ENCODE results near the gene KLHL22.
A peak's percentile ranks its signal among the peaks of the same experiment; 100 is the strongest.
"Not testable (repeated sequence)": the region's sequence is repeated elsewhere in the genome, so short reads cannot be mapped to it uniquely, and the experiment has no call there.

The KLHL22 gene

DNA sequence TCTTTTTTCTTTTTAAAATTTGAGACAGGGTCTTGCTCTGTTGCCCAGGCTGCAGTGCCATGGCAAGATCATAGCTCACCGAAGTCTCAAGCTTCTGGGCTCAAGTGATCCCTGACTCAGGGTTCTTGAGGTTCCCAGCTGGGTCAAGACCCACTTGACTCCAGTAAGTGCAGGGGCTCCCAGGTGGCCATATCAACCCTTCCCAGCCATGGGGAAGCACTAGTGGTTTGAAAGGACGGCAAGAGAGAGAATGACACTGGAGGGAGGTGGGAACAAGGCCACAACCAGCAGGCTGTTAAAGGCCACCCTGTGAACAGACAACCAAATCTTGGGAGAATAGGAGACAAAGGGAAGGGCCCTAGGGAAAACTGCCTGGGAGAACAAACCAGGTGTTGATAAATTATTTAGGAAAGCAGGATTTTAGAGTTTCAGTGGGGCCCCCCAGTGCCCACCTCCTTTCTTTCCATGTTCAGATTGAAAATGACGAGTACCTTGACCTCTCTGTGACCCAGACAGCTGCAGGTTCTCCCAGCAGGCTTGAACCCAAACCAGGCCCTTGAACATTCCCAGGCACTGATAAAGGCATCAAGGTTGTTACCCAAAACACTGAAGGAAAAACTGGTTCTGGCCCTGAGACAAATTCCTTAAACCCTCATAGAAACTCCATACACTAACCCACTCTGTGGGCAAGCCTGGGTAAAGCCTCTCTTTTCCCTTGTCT is 28.8 kb downstream of the KLHL22 start:
- DNase-seq: no peak

- DNase-seq: no peak
Measured at GRCh38 chr22:20465759-20466077, 29.9 kb downstream of the KLHL22 start.

DNA sequence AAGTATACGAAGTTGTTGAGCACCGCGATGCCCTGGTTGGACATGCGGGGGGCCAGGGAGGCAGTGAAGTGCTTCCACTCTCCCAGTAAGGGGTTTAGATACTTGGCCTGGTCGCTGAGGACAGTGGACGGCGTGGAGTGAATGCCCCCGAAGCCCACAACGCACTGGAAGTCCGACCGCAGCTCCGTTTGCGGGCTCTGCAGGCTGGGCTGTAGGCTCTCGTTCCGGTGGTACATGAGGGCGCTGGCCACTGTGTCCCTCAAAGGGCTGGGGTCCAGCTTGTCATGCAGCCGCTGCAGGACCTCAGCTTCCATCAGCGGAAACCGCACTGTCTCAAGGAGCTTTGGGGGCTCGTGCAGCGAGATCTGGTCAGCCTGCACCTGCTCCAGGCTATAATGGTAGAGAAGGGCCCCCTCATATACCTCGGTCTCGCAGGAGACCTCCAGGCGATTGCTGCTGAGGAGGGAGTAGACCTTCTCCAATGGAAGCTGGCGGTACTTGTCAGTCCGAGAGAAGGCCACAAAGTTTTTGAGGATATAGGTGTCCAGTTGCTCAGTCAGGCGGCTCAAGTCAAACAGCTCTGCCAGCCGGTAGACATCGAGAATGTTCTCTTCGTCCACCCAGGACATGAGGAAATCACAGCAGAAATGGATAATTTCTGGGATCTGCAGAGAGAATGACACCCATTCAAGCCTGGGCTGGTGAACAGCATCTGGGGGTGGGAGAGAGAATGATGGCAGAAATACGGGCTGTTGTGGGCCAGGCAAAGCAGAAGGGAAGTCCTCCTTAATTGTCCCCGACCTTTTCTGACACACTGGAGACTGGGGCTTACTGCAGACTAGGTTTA is 30.5 kb downstream of the KLHL22 start:
- DNase-seq: no peak

- peak; percentile 59 for DNase-seq
Measured at GRCh38 chr22:20464096-20464614, 31.4 kb downstream of the KLHL22 start.

DNA sequence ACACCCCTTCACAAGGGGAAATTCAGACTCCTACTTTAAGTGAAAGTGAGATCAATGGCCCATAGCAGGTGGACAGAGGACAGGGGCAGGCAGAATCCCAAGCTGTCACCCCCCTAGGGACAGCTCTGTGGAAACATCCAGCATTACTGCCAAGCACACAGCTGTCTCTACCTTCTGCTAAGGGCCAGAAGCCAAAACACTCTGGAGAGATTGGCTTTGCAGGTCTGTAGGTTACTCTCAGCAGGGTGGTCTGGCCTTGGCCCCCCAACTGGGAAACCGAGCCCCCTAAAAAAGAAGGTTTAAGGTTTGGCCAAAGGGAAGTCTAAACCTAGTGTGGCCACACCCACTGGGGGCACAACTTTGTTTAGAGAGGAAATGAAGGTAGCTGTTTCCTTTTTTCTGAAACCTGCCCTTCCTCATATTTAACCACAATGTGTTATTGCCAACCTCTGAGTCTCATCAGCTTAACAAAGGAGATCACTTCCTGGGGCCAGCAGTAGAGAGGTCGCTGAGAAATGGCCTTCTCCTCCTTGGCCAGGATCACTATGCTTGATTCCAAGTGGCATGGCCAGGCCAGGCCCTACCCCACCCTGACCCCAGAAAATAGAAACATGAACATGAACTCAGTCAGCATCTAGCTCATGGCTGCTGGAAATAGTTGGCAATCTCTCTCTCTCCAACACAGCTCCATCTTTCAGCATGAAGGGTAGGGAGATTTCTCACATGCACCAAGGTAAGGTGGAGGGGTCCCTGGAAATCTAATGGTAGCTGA is 32.1 kb downstream of the KLHL22 start:
- DNase-seq: peak; percentile 12

DNA sequence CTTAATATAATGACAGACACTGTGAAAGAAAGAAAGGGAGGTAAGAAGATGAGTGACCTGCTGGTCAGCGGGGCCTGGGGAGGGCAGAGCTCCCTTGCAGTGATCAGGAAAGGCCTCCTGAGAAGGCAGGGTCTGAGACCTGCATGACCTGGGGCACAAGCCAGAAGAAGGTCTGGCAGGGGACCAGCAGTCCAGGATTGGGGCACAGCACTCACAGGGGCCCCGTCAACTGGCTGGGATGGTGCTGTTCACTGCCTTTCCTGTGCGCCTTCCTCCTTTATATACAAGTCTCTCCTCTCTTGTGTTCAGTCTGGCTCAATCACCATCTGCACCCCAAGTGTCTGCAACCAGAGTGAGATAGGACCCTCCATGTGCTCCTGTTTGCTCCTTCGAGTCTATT is 35.7 kb downstream of the KLHL22 start:
- DNase-seq: no peak

GRCh38 chr22:20459152-20459542 is 36.4 kb downstream of the KLHL22 start:
- DNase-seq: no peak

DNA sequence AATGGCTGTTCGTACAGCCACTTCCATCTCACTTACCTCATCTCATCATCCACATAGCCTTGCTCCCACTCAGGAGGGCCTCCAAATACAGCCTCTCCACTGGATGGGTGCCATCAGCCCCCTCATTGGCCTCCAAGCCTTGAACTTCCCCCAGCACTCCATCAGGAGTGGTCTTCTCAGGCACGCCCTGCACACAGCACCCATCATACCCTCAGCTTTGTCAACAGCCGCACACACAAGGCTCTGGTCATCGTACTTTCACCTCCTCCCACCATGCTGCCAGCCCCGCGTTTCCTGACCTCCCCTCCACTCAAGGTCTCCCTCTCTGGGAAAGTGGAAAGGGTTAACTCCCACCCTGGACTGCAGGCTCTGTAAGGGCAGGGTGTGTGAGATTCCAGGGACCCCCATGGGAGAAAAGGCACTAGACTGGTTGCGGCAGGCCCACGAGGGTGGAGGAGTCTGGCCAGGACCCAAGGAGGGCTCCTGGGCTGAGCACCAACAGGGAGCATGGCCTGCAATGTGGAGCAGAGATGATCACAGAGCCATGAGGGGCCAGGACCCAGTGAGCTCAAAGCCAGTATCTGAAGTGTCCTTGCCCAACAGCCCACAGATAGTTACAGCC is 37.0 kb downstream of the KLHL22 start:
- DNase-seq: no peak

- DNase-seq: no peak
Measured at GRCh38 chr22:20457506-20458240, 37.9 kb downstream of the KLHL22 start.

- DNase-seq: no peak
Measured at GRCh38 chr22:20456722-20457076, 38.9 kb downstream of the KLHL22 start.

DNA sequence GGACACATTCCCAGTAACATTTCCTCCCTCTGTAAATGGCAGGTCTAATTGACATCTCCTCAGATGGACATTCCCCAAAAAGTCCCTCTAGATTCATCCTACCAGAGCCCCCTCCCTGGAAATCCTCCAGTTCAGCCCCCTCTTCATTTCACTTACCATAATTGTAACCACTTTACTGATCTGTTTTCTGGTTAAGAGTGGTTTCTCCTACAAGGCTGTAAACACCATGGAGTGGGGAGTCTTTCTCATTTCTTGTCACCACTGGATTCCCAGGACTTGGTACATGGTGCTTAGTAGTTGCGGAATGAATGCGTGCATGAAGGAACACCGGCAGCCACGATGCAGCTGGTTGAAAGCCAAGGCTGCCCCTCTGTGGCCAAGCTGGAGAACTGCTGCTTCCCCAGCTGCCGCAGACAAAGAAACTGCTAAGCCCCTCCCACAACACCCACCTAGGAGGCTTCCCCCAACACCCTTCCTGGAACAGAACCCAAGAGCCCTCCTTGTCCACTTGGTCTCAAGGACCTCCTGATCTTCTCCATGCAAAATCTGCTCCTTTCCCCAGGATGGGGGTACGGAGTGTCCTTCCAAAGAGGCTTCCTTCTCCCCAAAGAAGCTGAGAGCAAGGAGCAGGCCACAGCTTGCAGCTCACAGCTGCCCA is 39.4 kb downstream of the KLHL22 start:
- DNase-seq: peak; percentile 82

GRCh38 chr22:20455709-20456063 is 39.9 kb downstream of the KLHL22 start:
- no peak for DNase-seq

- no peak for DNase-seq
Measured at GRCh38 chr22:20453222-20453621, 42.4 kb downstream of the KLHL22 start.

GRCh38 chr22:20451920-20452319 is 43.7 kb downstream of the KLHL22 start:
- DNase-seq: no peak

DNA sequence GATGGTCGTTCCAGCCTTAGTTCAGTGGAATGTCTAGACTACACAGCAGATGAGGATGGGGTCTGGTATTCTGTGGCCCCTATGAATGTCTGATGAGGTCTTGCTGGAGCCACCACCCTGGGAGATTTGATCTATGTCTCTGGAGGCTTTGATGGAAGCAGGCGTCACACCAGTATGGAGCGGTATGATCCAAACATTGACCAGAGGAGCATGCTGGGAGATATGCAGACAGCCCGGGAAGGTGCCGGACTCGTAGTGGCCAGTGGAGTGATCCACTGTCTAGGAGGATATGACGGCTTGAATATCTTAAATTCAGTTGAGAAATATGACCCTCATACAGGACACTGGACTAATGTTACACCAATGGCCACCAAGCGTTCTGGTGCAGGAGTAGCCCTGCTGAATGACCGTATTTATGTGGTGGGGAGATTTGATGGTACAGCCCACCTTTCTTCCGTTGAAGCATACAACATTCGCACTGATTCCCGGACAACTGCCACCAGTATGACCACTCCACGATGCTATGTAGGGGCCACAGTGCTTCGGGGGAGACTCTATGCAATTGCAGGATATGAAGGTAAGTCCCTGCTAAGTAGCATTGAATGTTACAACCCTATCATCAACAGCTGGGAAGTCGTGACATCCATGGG is 44.3 kb downstream of the KLHL22 start:
- not testable (repeated sequence) for DNase-seq

GRCh38 chr22:20450551-20450906 is 45.1 kb downstream of the KLHL22 start:
- DNase-seq: no peak

- DNase-seq: no peak
Measured at GRCh38 chr22:20449819-20450550, 45.6 kb downstream of the KLHL22 start.

GRCh38 chr22:20448630-20449029 is 47.0 kb downstream of the KLHL22 start:
- DNase-seq: no peak

GRCh38 chr22:20446383-20446970 is 49.1 kb downstream of the KLHL22 start:
- DNase-seq: no peak

DNA sequence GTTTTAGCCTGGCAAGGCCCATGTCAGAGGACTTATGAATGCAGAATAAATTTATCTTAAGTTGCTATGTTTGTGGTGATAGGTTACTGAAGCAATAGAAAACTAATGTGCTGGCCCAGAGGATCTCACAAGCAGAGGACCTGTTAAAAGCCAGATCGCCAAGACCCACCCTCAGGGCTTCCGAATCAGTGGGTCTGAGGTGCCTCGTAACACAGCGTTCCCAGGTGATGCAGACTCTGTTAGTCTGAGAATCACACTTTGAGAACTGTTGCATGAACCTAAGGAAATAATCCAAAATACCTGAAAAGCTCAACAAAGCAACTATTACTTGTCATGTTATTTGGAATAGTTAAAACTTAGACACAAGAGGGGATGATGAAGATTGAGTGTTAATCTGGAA is 51.3 kb downstream of the KLHL22 start:
- no peak for DNase-seq
